DMS53 (cell line): ENCODE data around the gene FBXW11.
A peak's percentile ranks its signal among the peaks of the same experiment; 100 is the strongest.

Source experiments
- DNase-seq: peaks from one replicate; lab custom pipeline; 2025; lab: John Stamatoyannopoulos, UW

The FBXW11 gene

GRCh38 chr5:172006321-172007174 is at the start of gene FBXW11:
Gene FBXW11 (minus strand): TSS chr5:172006638. CDS start chr5:172006502, 136 bp downstream.
- DNase-seq, result peak; percentile 99

- no peak for DNase-seq
Observed at GRCh38 chr5:172055996-172056395, 49.6 kb upstream of the FBXW11 start.

GRCh38 chr5:172055421-172055820 is 49.0 kb upstream of the FBXW11 start:
- DNase-seq, result no peak

- no peak for DNase-seq
Observed at GRCh38 chr5:172054611-172055153, 48.2 kb upstream of the FBXW11 start.

- no peak for DNase-seq
Observed at GRCh38 chr5:172052450-172053236, 46.2 kb upstream of the FBXW11 start.

- no peak for DNase-seq
Observed at GRCh38 chr5:172051643-172052339, 45.4 kb upstream of the FBXW11 start.

GRCh38 chr5:172050080-172050479 is 43.6 kb upstream of the FBXW11 start:
- no peak for DNase-seq

GRCh38 chr5:172049226-172049796 is 42.9 kb upstream of the FBXW11 start:
- no peak for DNase-seq

GRCh38 chr5:172048539-172049101 is 42.2 kb upstream of the FBXW11 start:
- DNase-seq, result no peak

- DNase-seq, result no peak
Observed at GRCh38 chr5:172048170-172048422, 41.7 kb upstream of the FBXW11 start.

GRCh38 chr5:172046593-172046992 is 40.2 kb upstream of the FBXW11 start:
- DNase-seq, result no peak

GRCh38 chr5:172045315-172045632 is 38.8 kb upstream of the FBXW11 start:
- DNase-seq, result no peak

GRCh38 chr5:172044631-172045314 is 38.3 kb upstream of the FBXW11 start:
- DNase-seq, result no peak

GRCh38 chr5:172043865-172044264 is 37.4 kb upstream of the FBXW11 start:
- no peak for DNase-seq

GRCh38 chr5:172042183-172042582 is 35.7 kb upstream of the FBXW11 start:
- DNase-seq, result no peak

- no peak for DNase-seq
Observed at GRCh38 chr5:172038167-172038566, 31.7 kb upstream of the FBXW11 start.

GRCh38 chr5:172035049-172035448 is 28.6 kb upstream of the FBXW11 start:
- DNase-seq, result no peak

GRCh38 chr5:172031894-172032461 is 25.5 kb upstream of the FBXW11 start:
- no peak for DNase-seq

GRCh38 chr5:172029876-172030275 is 23.4 kb upstream of the FBXW11 start:
- no peak for DNase-seq

GRCh38 chr5:172028167-172028566 is 21.7 kb upstream of the FBXW11 start:
- no peak for DNase-seq
